GM23338 (cell line): ENCODE data around the gene RMI2. TPM values are rescaled to one million over a fixed set of nuclear protein-coding genes. Genes with fewer than 3 reads are reported as not detected.

Experiments used
- ATAC-seq: fragments of 200-7000 bp; cut with Tn5 transposase; 3 replicates; pipeline ENCODE4 v1.9.1; 2020
- DNase-seq: peaks from one replicate; pipeline ENCODE4 v3.0.0-alpha.2; 2015; ENCODE audit warnings: low spot score
- H2AFZ ChIP-seq: fragments of 200-600 bp; sonication (generic); 2 replicates; pipeline ENCODE4 v1.8.0; 2016; ENCODE audit warnings: antibody characterized with exemption, mild to moderate bottlenecking, moderate library complexity
- H3F3A ChIP-seq: fragments of 200-600 bp; sonication (generic); replicated peaks from 2 replicates; pipeline ENCODE4 v1.8.0; 2017; ENCODE audit warnings: antibody characterized with exemption, mixed run types, low read depth
- H3K27ac ChIP-seq: fragments of 200-600 bp; sonication (generic); 2 replicates; pipeline ENCODE4 v1.6.1; 2016; ENCODE audit warnings: low read depth
- H3K27me3 ChIP-seq: fragments of 200-600 bp; sonication (generic); 2 replicates; pipeline ENCODE4 v1.8.0; 2016; ENCODE audit warnings: mild to moderate bottlenecking, mixed run types, moderate library complexity; ENCODE audit not compliant: insufficient read depth
- H3K36me3 ChIP-seq: fragments of 200-600 bp; sonication (generic); 2 replicates; pipeline ENCODE4 v1.8.0; 2016; ENCODE audit warnings: mild to moderate bottlenecking; ENCODE audit not compliant: insufficient read depth
- H3K4me1 ChIP-seq: fragments of 200-600 bp; sonication (generic); 2 replicates; pipeline ENCODE4 v1.8.0; 2016; ENCODE audit warnings: mild to moderate bottlenecking, moderate library complexity; ENCODE audit not compliant: insufficient read depth
- H3K4me2 ChIP-seq: fragments of 200-600 bp; sonication (generic); 2 replicates; pipeline ENCODE4 v1.7.1; 2017; ENCODE audit warnings: mixed run types
- H3K4me3 ChIP-seq: fragments of 200-600 bp; sonication (generic); 2 replicates; pipeline ENCODE4 v1.6.1; 2016; ENCODE audit warnings: mixed run types
- H3K79me2 ChIP-seq: fragments of 200-600 bp; sonication (generic); replicated peaks from 2 replicates; pipeline ENCODE4 v1.8.0; 2017; ENCODE audit warnings: mild to moderate bottlenecking; ENCODE audit not compliant: insufficient read depth
- H3K9me2 ChIP-seq: fragments of 200-600 bp; sonication (generic); 2 replicates; pipeline ENCODE4 v1.8.0; 2017; ENCODE audit not compliant: insufficient read depth
- H4K20me1 ChIP-seq: fragments of 200-600 bp; sonication (generic); replicated peaks from 2 replicates; pipeline ENCODE4 v1.8.0; 2017; ENCODE audit warnings: mild to moderate bottlenecking; ENCODE audit not compliant: insufficient read depth
- H3K27ac Mint-ChIP-seq: 2 replicates; pipeline ENCODE4 v1.8.0; 2020; ENCODE audit warnings: inconsistent platforms, mild to moderate bottlenecking, moderate library complexity, mixed read lengths
- H3K27me3 Mint-ChIP-seq: 3 replicates; pipeline ENCODE4 v1.8.0; 2022; ENCODE audit warnings: low read depth, mild to moderate bottlenecking, moderate library complexity, mixed read lengths, inconsistent platforms; ENCODE audit not compliant: insufficient read depth, poor library complexity
- H3K36me3 Mint-ChIP-seq: 3 replicates; pipeline ENCODE4 v1.8.0; 2021; ENCODE audit warnings: low read depth, mild to moderate bottlenecking, inconsistent platforms, moderate library complexity, mixed read lengths
- H3K4me1 Mint-ChIP-seq: 3 replicates; pipeline ENCODE4 v1.8.0; 2020; ENCODE audit warnings: mild to moderate bottlenecking, inconsistent platforms, mixed read lengths
- H3K4me3 Mint-ChIP-seq: 3 replicates; pipeline ENCODE4 v1.8.0; 2021; ENCODE audit warnings: moderate library complexity, mild to moderate bottlenecking, inconsistent platforms, mixed read lengths
- H3K9me3 Mint-ChIP-seq: 3 replicates; pipeline ENCODE4 v1.8.0; 2020; ENCODE audit warnings: moderate library complexity, mild to moderate bottlenecking, inconsistent platforms, mixed read lengths
- CREB1 ChIP-seq: fragments of 250-450 bp; sonication (Bioruptor Pico); IDR thresholded peaks from 2 replicates; pipeline ENCODE4 v1.5.0; 2020; ENCODE audit warnings: low read depth, mild to moderate bottlenecking, moderate library complexity
- EZH2phosphoT487 ChIP-seq: fragments of 200-600 bp; sonication (generic); IDR thresholded peaks from one replicate; pipeline ENCODE4 v1.8.1; 2018; ENCODE audit warnings: antibody characterized with exemption; ENCODE audit not compliant: unreplicated experiment
- JUNB ChIP-seq: IDR thresholded peaks from one replicate; pipeline ENCODE4 v1.6.1; 2016; ENCODE audit warnings: antibody characterized with exemption; ENCODE audit not compliant: unreplicated experiment
- NANOG ChIP-seq: IDR thresholded peaks from 2 replicates; pipeline ENCODE4 v1.6.1; 2016; ENCODE audit warnings: antibody characterized with exemption, borderline replicate concordance
- POLR2AphosphoS5 ChIP-seq: IDR thresholded peaks from 2 replicates; pipeline ENCODE4 v1.6.1; 2016; ENCODE audit warnings: antibody characterized with exemption, low read depth
- REST ChIP-seq: IDR thresholded peaks from one replicate; pipeline ENCODE4 v1.6.1; 2018; ENCODE audit warnings: antibody characterized with exemption; ENCODE audit not compliant: unreplicated experiment
- STAT1 ChIP-seq: IDR thresholded peaks from one replicate; pipeline ENCODE4 v1.6.1; 2016; ENCODE audit warnings: antibody characterized with exemption; ENCODE audit not compliant: unreplicated experiment
- ZNF114 ChIP-seq: fragments of 250-450 bp; sonication (Bioruptor Pico); IDR thresholded peaks from 2 replicates; pipeline ENCODE4 v1.5.0; 2020; ENCODE audit warnings: mild to moderate bottlenecking, moderate library complexity
- ZNF331 ChIP-seq: fragments of 250-450 bp; sonication (Bioruptor Pico); IDR thresholded peaks from 2 replicates; pipeline ENCODE4 v1.5.0; 2020; ENCODE audit warnings: low read depth, mild to moderate bottlenecking, moderate library complexity
- polyA plus RNA-seq: library from polyadenylated mRNA; unstranded; fragments of >200 nt; fragmentation: Nextera tagmentation; extraction: Ambion mirVana; gene quantifications from 2 replicates; pipeline ENCODE4 v1.2.1, GENCODE V29; 2016
- total RNA-seq: library from RNA; depleted of rRNA; stranded (reverse); fragments of >200 nt; shearing (Covaris generic); gene quantifications from 2 replicates; pipeline ENCODE4 v1.2.3, GENCODE V29; 2014
- TF ChIP-seq, protein P1 (sequence below), 2 experiments: fragments of 200-600 bp in 1 of 2; sonication (generic) in 1 of 2; conservative IDR thresholded peaks; 2 replicates each; pipeline versions ENCODE4 v1.5.1 to v1.6.1; 2016 to 2017; ENCODE audit warnings: antibody characterized with exemption in 2 of 2, low read depth in 2 of 2, mild to moderate bottlenecking in 2 of 2, moderate library complexity in 1 of 2
- TF ChIP-seq, protein P2 (sequence below): fragments of 250-450 bp; sonication (Bioruptor Pico); IDR thresholded peaks from 2 replicates; pipeline ENCODE4 v1.5.0; 2020; ENCODE audit warnings: mild to moderate bottlenecking, moderate library complexity
- TF ChIP-seq, protein P3 (sequence below): IDR thresholded peaks from 2 replicates; pipeline ENCODE4 v1.6.1; 2016; ENCODE audit warnings: antibody characterized with exemption

The RMI2 gene
- total and polyA plus RNA-seq, 2 experiments from 2014 or later, result 98.2 to 108 TPM

GRCh38 chr16:11340710-11341109 is 4.5 kb upstream of the RMI2 start (continued):
- TF ChIP-seq NANOG (no peak), EZH2phosphoT487 (no peak), ZNF114 (CRISPR knock-in tag) (no peak)

- H3K27ac Mint-ChIP-seq, result no peak overlapping the region; the same call in 1 of the 2 replicates
- H3K4me3 Mint-ChIP-seq, result no peak overlapping the region
Observed at GRCh38 chr16:11341371-11341770, 3.9 kb upstream of the RMI2 start.

More at GRCh38 chr16:11341371-11341770, 3.9 kb upstream of the RMI2 start:
- TF ChIP-seq EZH2phosphoT487 (no peak), ZNF331 (no peak), ZNF114 (CRISPR knock-in tag) (no peak), POLR2AphosphoS5 (no peak), STAT1 (no peak), CREB1 (no peak), JUNB (no peak), REST (no peak)
- TF ChIP-seq, protein P1, sequence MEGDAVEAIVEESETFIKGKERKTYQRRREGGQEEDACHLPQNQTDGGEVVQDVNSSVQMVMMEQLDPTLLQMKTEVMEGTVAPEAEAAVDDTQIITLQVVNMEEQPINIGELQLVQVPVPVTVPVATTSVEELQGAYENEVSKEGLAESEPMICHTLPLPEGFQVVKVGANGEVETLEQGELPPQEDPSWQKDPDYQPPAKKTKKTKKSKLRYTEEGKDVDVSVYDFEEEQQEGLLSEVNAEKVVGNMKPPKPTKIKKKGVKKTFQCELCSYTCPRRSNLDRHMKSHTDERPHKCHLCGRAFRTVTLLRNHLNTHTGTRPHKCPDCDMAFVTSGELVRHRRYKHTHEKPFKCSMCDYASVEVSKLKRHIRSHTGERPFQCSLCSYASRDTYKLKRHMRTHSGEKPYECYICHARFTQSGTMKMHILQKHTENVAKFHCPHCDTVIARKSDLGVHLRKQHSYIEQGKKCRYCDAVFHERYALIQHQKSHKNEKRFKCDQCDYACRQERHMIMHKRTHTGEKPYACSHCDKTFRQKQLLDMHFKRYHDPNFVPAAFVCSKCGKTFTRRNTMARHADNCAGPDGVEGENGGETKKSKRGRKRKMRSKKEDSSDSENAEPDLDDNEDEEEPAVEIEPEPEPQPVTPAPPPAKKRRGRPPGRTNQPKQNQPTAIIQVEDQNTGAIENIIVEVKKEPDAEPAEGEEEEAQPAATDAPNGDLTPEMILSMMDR (conservative IDR thresholded peaks at IDR 0.05; ENCODE audit: low read depth in 2 of 2), result no peak
- TF ChIP-seq, protein P2, sequence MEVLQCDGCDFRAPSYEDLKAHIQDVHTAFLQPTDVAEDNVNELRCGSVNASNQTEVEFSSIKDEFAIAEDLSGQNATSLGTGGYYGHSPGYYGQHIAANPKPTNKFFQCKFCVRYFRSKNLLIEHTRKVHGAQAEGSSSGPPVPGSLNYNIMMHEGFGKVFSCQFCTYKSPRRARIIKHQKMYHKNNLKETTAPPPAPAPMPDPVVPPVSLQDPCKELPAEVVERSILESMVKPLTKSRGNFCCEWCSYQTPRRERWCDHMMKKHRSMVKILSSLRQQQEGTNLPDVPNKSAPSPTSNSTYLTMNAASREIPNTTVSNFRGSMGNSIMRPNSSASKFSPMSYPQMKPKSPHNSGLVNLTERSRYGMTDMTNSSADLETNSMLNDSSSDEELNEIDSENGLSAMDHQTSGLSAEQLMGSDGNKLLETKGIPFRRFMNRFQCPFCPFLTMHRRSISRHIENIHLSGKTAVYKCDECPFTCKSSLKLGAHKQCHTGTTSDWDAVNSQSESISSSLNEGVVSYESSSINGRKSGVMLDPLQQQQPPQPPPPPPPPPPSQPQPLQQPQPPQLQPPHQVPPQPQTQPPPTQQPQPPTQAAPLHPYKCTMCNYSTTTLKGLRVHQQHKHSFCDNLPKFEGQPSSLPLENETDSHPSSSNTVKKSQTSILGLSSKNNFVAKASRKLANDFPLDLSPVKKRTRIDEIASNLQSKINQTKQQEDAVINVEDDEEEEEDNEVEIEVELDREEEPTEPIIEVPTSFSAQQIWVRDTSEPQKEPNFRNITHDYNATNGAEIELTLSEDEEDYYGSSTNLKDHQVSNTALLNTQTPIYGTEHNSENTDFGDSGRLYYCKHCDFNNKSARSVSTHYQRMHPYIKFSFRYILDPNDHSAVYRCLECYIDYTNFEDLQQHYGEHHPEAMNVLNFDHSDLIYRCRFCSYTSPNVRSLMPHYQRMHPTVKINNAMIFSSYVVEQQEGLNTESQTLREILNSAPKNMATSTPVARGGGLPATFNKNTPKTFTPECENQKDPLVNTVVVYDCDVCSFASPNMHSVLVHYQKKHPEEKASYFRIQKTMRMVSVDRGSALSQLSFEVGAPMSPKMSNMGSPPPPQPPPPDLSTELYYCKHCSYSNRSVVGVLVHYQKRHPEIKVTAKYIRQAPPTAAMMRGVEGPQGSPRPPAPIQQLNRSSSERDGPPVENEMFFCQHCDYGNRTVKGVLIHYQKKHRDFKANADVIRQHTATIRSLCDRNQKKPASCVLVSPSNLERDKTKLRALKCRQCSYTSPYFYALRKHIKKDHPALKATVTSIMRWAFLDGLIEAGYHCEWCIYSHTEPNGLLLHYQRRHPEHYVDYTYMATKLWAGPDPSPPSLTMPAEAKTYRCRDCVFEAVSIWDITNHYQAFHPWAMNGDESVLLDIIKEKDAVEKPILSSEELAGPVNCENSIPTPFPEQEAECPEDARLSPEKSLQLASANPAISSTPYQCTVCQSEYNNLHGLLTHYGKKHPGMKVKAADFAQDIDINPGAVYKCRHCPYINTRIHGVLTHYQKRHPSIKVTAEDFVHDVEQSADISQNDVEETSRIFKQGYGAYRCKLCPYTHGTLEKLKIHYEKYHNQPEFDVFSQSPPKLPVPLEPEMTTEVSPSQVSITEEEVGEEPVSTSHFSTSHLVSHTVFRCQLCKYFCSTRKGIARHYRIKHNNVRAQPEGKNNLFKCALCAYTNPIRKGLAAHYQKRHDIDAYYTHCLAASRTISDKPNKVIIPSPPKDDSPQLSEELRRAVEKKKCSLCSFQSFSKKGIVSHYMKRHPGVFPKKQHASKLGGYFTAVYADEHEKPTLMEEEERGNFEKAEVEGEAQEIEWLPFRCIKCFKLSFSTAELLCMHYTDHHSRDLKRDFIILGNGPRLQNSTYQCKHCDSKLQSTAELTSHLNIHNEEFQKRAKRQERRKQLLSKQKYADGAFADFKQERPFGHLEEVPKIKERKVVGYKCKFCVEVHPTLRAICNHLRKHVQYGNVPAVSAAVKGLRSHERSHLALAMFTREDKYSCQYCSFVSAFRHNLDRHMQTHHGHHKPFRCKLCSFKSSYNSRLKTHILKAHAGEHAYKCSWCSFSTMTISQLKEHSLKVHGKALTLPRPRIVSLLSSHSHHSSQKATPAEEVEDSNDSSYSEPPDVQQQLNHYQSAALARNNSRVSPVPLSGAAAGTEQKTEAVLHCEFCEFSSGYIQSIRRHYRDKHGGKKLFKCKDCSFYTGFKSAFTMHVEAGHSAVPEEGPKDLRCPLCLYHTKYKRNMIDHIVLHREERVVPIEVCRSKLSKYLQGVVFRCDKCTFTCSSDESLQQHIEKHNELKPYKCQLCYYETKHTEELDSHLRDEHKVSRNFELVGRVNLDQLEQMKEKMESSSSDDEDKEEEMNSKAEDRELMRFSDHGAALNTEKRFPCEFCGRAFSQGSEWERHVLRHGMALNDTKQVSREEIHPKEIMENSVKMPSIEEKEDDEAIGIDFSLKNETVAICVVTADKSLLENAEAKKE (CRISPR knock-in tag), result no peak
- TF ChIP-seq, protein P3, sequence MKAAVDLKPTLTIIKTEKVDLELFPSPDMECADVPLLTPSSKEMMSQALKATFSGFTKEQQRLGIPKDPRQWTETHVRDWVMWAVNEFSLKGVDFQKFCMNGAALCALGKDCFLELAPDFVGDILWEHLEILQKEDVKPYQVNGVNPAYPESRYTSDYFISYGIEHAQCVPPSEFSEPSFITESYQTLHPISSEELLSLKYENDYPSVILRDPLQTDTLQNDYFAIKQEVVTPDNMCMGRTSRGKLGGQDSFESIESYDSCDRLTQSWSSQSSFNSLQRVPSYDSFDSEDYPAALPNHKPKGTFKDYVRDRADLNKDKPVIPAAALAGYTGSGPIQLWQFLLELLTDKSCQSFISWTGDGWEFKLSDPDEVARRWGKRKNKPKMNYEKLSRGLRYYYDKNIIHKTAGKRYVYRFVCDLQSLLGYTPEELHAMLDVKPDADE, result no peak
- Mint-ChIP-seq H3K36me3 (peaks cover 25% of the 10 kb centered on the region), H3K4me1 (peaks cover 19% of the 10 kb centered on the region), H3K27me3 (peaks cover 14% of the 10 kb centered on the region), H3K9me3 (peaks cover 11% of the 10 kb centered on the region)
- Histone ChIP-seq H4K20me1 (no peaks in the 10 kb centered on the region), H3K27ac (0 out of 2 replicates have a peak overlapping the region, but pooled peaks have one; percentile 18), H3K4me3 (no peak overlapping the region), H2AFZ (no peak overlapping the region), H3K79me2 (peaks cover 16% of the 10 kb centered on the region), H3K36me3 (no peaks in the 10 kb centered on the region), H3F3A (no peaks in the 10 kb centered on the region), H3K9me2 (no peaks in the 10 kb centered on the region), H3K27me3 (no peaks in the 10 kb centered on the region), H3K4me2 (no peak overlapping the region), H3K4me1 (peaks cover 22% of the 10 kb centered on the region)
- no peak for ATAC-seq
- no peak for DNase-seq
